GM13977 (cell line): ENCODE results near the gene CYB5R4.

Source experiments
- DNase-seq: peaks from one replicate; pipeline ENCODE4 v3.0.0; 2012; ENCODE audit warnings: low spot score
- in situ Hi-C: fragments of 300-500 bp; cut with MboI; formaldehyde crosslinking; loops from one replicate; pipeline ENCODE4 v1.12.0; 2022; ENCODE audit warnings: low sequenced_read_pairs, low pct_unique_long_range_greater_than_20kb, mixed read lengths, inconsistent platforms; ENCODE audit not compliant: unreplicated experiment
- TF ChIP-seq, protein P1 (sequence below): IDR thresholded peaks from 2 replicates; pipeline ENCODE4 v1.5.1; 2012; ENCODE audit warnings: mild to moderate bottlenecking, control low read depth; ENCODE audit not compliant: insufficient read depth; ENCODE audit errors: extremely low read depth, missing control alignments

The CYB5R4 gene

DNA sequence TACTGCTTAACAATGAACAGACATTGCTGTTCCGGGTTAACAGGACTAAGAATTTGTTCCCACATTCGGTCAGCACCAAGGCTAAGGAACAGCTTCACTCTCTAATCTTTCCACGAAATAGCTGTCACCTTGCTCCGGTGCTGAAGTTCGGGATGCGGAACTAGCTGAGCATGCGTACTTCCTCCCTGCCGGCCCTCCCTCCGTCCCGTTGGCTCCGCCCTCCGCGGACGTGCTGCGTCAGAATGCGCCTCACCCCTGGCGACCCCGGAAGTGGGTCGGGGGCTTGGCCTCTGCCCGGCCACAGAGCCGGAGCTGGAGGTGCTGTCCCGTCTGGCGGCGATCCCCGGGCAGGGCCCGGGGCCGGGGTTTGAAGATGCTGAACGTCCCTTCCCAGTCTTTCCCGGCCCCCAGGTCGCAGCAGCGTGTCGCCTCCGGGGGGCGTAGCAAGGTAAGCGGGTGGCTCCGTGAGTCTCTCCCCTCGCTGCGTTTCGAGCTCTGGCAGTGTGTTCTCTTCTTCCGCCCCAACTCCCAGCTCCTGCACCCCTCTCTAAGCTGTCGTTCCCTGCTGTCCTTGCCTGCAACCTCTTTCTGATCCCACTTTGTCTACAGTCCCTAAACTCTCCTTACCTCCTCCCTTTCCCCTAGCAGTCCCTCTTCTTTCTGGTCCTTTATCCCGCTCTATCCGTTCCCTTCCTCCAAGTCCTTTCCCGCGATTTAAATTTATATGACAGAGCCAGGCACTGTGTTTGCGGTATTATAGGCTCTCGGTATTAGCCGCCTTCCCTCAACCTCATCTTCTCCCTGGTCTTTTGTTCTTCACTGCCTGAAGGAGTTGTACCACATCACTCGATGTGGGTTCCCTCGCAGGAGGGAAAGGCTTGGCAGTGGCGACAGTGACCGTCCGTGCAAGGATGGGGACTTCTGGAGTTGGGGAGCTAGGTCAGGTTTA is at the start of gene CYB5R4:
Gene CYB5R4 (plus strand): TSS at position 280 of the 949 bp plus-strand sequence. CDS start 94 bp downstream, at position 374.
- TF ChIP-seq, protein P1, sequence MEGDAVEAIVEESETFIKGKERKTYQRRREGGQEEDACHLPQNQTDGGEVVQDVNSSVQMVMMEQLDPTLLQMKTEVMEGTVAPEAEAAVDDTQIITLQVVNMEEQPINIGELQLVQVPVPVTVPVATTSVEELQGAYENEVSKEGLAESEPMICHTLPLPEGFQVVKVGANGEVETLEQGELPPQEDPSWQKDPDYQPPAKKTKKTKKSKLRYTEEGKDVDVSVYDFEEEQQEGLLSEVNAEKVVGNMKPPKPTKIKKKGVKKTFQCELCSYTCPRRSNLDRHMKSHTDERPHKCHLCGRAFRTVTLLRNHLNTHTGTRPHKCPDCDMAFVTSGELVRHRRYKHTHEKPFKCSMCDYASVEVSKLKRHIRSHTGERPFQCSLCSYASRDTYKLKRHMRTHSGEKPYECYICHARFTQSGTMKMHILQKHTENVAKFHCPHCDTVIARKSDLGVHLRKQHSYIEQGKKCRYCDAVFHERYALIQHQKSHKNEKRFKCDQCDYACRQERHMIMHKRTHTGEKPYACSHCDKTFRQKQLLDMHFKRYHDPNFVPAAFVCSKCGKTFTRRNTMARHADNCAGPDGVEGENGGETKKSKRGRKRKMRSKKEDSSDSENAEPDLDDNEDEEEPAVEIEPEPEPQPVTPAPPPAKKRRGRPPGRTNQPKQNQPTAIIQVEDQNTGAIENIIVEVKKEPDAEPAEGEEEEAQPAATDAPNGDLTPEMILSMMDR: peak; percentile 33
- in situ Hi-C loops: no loop called here
- DNase-seq: peak; percentile 95

GRCh38 chr6:83812595-83812994 is 46.9 kb upstream of the CYB5R4 start:
- DNase-seq: no peak
- in situ Hi-C loops: no loop called here
- TF ChIP-seq, protein P1: no peak

DNA sequence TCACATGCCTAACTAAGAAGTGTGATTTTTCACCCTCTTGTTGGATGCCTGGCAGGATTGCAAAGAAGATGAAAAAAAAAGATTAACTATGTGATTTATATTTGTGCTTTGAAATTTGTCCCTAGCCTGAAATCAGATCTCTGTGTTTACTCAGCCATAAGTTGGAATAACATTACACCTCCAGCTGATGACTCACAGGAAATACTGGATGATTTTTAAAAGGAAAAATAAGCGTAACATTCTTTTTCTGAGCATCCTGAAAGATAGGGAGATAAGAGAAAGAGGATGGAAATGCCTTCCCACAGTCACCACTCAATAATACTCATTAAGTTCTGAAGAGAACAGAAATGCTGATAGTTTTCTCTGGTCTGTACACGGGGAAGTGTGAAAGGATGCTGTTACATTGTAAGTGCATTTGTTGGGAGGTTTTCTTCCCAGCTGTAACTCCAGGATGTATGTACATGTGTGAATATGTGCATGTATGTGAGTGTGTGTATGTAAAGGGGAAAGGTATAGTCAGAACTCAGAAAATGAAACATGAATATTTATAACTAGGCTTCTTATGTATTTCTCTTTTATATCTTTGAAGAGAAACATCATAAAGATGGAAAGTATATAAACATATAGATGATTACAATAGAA is 43.7 kb upstream of the CYB5R4 start:
- in situ Hi-C loops: no loop called here
- DNase-seq: no peak

GRCh38 chr6:83822629-83823169 is 36.8 kb upstream of the CYB5R4 start:
- in situ Hi-C loops: no loop called here
- DNase-seq: no peak
- TF ChIP-seq, protein P1: no peak

More for the DNA sequence above, 43.7 kb upstream of the CYB5R4 start:
- TF ChIP-seq, protein P1: no peak

DNA sequence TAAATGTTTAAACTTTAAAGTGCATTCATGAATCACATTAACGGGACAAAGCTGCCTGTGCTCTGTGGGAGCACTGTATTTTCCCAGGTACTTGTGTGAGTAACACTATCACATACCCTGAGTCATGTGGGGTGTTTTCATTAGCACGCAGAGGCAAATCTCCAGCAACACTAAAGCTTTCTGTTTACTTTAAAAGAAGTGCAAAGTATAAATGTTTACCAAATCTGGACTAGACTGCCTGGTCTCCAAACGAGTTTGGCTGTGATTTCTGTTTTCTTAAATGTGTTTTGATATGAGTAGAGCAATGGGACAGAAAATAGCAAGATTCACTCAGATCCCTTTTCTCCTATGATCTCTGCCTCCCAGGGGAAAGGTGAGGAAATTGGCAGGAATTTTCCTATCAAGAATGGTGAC is 35.1 kb upstream of the CYB5R4 start:
- in situ Hi-C loops: no loop called here
- no peak for DNase-seq

DNA sequence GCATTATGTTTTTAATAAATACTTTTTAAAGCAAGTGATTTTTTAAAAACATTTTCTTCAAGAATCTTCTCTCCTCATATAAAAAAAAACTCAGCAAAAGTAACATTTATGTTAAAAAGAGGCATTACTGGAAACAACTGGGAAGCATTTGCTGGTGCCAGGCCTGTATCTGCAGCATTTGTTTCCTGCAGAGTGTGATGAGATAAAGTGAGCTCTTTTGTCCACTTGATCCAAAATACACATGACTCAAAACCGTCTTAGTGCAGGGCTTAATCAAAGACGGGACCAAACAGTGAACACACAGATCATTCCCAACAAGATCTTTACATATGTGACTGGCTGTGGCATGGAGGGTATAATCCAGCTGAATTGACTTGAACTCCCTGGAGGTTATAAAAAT is 34.7 kb upstream of the CYB5R4 start:
- in situ Hi-C loops: no loop called here
- TF ChIP-seq, protein P1: no peak
- no peak for DNase-seq

More for the DNA sequence above, 35.1 kb upstream of the CYB5R4 start:
- TF ChIP-seq, protein P1: no peak
